Lung (tissue), 16 donors: ENCODE measurements around the gene PDE8B. TPM values are rescaled to one million over a fixed set of nuclear protein-coding genes. Genes with fewer than 3 reads are reported as not detected.

Experiments
- ATAC-seq: fragments of 200-7000 bp; cut with Tn5 transposase; one replicate; pipeline ENCODE4 v1.9.1; 2020; ENCODE audit warnings: moderate number of reproducible peaks; ENCODE audit not compliant: insufficient read depth, low FRiP score
- DNase-seq, 3 donors: peaks; one replicate each; pipeline ENCODE4 v3.0.0-alpha.2; 2013 to 2017
- H3K27ac ChIP-seq, 2 donors: one replicate each; pipeline ENCODE4 v1.5.1; 2013; ENCODE audit warnings: mild to moderate bottlenecking in 2 of 2, moderate library complexity in 2 of 2, control low read depth in 1 of 2, inconsistent platforms in 1 of 2, low read depth in 1 of 2, low read length in 1 of 2
- H3K27me3 ChIP-seq, 3 donors: one replicate each; pipeline ENCODE4 v1.5.1; 2013; ENCODE audit warnings: low read length in 2 of 3; ENCODE audit not compliant: control insufficient read depth in 3 of 3, insufficient read depth in 3 of 3
- H3K36me3 ChIP-seq, 4 donors: one replicate each; pipeline ENCODE4 v1.5.1; 2013; ENCODE audit warnings: low read length in 4 of 4, mild to moderate bottlenecking in 1 of 4, moderate library complexity in 1 of 4; ENCODE audit not compliant: control insufficient read depth in 4 of 4, insufficient read depth in 4 of 4
- H3K4me1 ChIP-seq, 5 donors: one replicate each; pipeline ENCODE4 v1.5.1; 2013; ENCODE audit warnings: low read length in 5 of 5, mild to moderate bottlenecking in 2 of 5, moderate library complexity in 1 of 5; ENCODE audit not compliant: control insufficient read depth in 5 of 5, insufficient read depth in 5 of 5
- H3K4me3 ChIP-seq: one replicate; pipeline ENCODE4 v1.5.1; 2013; ENCODE audit warnings: mild to moderate bottlenecking, control low read depth, moderate library complexity
- H3K9ac ChIP-seq, 2 donors: one replicate each; pipeline ENCODE4 v1.5.1; 2013; ENCODE audit warnings: low read length in 2 of 2, control low read depth in 1 of 2; ENCODE audit not compliant: insufficient read depth in 1 of 2
- H3K9me3 ChIP-seq, 4 donors: one replicate each; pipeline ENCODE4 v1.5.1; 2013; ENCODE audit warnings: low read length in 3 of 4, mild to moderate bottlenecking in 1 of 4, moderate library complexity in 1 of 4; ENCODE audit not compliant: control insufficient read depth in 4 of 4, insufficient read depth in 3 of 4
- CTCF ChIP-seq: IDR thresholded peaks from 2 replicates; pipeline ENCODE4 v1.5.1; 2012; ENCODE audit warnings: mild to moderate bottlenecking; ENCODE audit errors: control extremely low read depth, extremely low read depth
- WGBS, 2 donors: extraction: QIAGEN DNeasy Blood & Tissue Kit; methylation state at CpG; one replicate each; pipeline ENCODE4 v1.1.7; 2013; 5-methylcytosine and 5-hydroxymethylcytosine counted together
- long read RNA-seq, 5 donors: transcript quantifications; one replicate each; lab custom pipeline, GENCODE V29; 2026
- polyA plus RNA-seq, 2 donors: library from polyadenylated mRNA; stranded (reverse); fragments of 200-250 nt; gene quantifications; one replicate each; pipeline ENCODE4 v1.2.1, GENCODE V29; 2013
- total RNA-seq, 2 donors: library from RNA; depleted of rRNA in 1 of 2; stranded (reverse); fragments of >200 nt in 1 of 2; gene quantifications; one replicate each; pipeline ENCODE4 v1.2.1, GENCODE V29; 2014 to 2021
- donor health status: control.
- donor health status: control.
- donor health status: Bipolar disorder and iron deficiency.
- donor health status: healthy.
- donor health status: DM: yes; HTN: yes; CAD: no.

The PDE8B gene
- total RNA-seq (10 to 100 TPM in 1 of 2 donors, 1 to 10 TPM in 1; 2.3 to 10.6 TPM), polyA plus RNA-seq (1 to 10 TPM; 1.6 to 1.8 TPM)
- long read RNA-seq, donor 1, result 0 reads
- long read RNA-seq, donor 2, result 0 reads
- long read RNA-seq, donor 3, partial matches to known transcripts, result 6 of 6 reads
- long read RNA-seq, donor 3, other reads (novel, unspliced or antisense), result 0 of 6 reads
- long read RNA-seq, donor 4, result 0 reads
- long read RNA-seq, donor 5, result 0 reads

GRCh38 chr5:77210091-77210963, at the start of gene PDE8B:
PDE8B (plus strand) TSS chr5:77210680; CDS start chr5:77210926, 246 bp downstream.
- ATAC-seq (peak; percentile 13), DNase-seq (peak; percentile 41 to 71 (median 64))
- 2% methylated on average over 48 to 110 of the region's 110 CpGs for WGBS, 2 donors
- peak within 1 kb of the TSS; percentile 65 for H3K4me3 ChIP-seq
- H3K27ac ChIP-seq, result peak within 1 kb of the TSS in 1 of 2 donors; percentile 26
- H3K36me3 ChIP-seq, result no peaks in the 10 kb centered on the region
- no peak for TF ChIP-seq CTCF
- H3K9ac ChIP-seq, result no peak within 1 kb of the TSS
- peaks cover 3 to 23% (median 13%) of the 10 kb centered on the region in 3 donors for H3K27me3 ChIP-seq
- peaks cover 0 to 9% (median 0%) of the 10 kb centered on the region in 5 donors for H3K4me1 ChIP-seq
- no peaks in the 10 kb centered on the region for H3K9me3 ChIP-seq

- 92% methylated on average over 2 of the region's 2 CpGs for WGBS, 2 donors
- H3K36me3 ChIP-seq, result no peaks in the 10 kb centered on the region
- ATAC-seq, result no peak
Measured at GRCh38 chr5:77163453-77163852, 47.0 kb upstream of the PDE8B start.

GRCh38 chr5:77167063-77167462, 43.4 kb upstream of the PDE8B start:
- Histone ChIP-seq H3K4me1 (peaks cover 0 to 17% (median 8%) of the 10 kb centered on the region in 5 donors), H3K4me3 (no peak overlapping the region), H3K27ac (no peak overlapping the region), H3K9ac (peak overlapping the region in 1 of 2 donors; percentile 3), H3K36me3 (no peaks in the 10 kb centered on the region), H3K9me3 (no peaks in the 10 kb centered on the region), H3K27me3 (no peaks in the 10 kb centered on the region)
- no peak for DNase-seq
- ATAC-seq, result no peak
- TF ChIP-seq CTCF, result no peak

More at GRCh38 chr5:77163453-77163852, 47.0 kb upstream of the PDE8B start:
- no peak for TF ChIP-seq CTCF
- Histone ChIP-seq H3K9ac (no peak overlapping the region), H3K4me1 (peaks cover 0 to 13% (median 6%) of the 10 kb centered on the region in 5 donors), H3K9me3 (no peaks in the 10 kb centered on the region), H3K27me3 (no peaks in the 10 kb centered on the region), H3K4me3 (no peak overlapping the region), H3K27ac (no peak overlapping the region)
- no peak for DNase-seq
